ENCODE results near the gene SPRY4. TPM values are rescaled to one million over a fixed set of nuclear protein-coding genes. Genes with fewer than 3 reads are reported as not detected.

The SPRY4 gene
- total RNA-seq, 1 experiment from 2014 or later = 35.6 TPM

DNA sequence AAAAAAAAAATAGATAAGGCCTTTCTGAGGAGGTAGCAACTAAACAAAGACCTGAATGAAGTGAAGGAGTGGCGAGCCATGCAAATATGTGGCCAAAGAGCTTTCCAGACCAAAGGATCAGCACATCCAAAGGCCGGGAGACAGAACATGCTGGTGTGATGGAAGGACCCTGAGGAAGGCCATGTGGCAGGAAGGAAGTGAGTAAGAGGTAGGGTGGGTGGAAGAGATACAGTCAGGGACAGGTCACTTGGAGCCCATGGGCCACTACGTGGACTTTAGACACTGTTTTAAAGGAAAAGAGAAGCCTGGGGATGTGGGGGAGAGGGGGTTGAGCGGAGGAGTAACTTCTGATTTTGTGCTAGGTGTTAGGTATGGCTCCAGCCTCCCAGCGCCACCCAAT lies 31.3 kb downstream of the SPRY4 start:
- no TSS peak for BruUV-seq (replicated peaks)
- ChIA-PET POLR2A (interaction anchor here (0.6 kb wide), 2 partner anchors 18 kb away, joined by 5 to 6 read pairs; no protein-coding TSS in a partner anchor), CTCF (interaction anchor here (0.8 kb wide), 1 partner anchor 255 kb away, joined by 3 read pairs; no protein-coding TSS in a partner anchor)
- ATAC-seq (no peak), DNase-seq (ENCODE audit: low read depth, low spot score) (no peak)
- H3K36me3 ChIP-seq (ENCODE audit: control insufficient read depth, insufficient read depth, low read length) = no peaks in the 10 kb centered on the region
- H3K27ac ChIP-seq (ENCODE audit: low read length) = no peak overlapping the region
- intact Hi-C loops (cut with micrococcal nuclease; ENCODE audit: unreplicated experiment) = no loop called here
- H3K9me3 ChIP-seq (ENCODE audit: control insufficient read depth, insufficient read depth, low read depth, low read length) = no peaks in the 10 kb centered on the region
- TF ChIP-seq, protein P1, sequence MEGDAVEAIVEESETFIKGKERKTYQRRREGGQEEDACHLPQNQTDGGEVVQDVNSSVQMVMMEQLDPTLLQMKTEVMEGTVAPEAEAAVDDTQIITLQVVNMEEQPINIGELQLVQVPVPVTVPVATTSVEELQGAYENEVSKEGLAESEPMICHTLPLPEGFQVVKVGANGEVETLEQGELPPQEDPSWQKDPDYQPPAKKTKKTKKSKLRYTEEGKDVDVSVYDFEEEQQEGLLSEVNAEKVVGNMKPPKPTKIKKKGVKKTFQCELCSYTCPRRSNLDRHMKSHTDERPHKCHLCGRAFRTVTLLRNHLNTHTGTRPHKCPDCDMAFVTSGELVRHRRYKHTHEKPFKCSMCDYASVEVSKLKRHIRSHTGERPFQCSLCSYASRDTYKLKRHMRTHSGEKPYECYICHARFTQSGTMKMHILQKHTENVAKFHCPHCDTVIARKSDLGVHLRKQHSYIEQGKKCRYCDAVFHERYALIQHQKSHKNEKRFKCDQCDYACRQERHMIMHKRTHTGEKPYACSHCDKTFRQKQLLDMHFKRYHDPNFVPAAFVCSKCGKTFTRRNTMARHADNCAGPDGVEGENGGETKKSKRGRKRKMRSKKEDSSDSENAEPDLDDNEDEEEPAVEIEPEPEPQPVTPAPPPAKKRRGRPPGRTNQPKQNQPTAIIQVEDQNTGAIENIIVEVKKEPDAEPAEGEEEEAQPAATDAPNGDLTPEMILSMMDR (IDR thresholded peaks at IDR 0.05) = no peak
- TF ChIP-seq TCF7L2 (IDR thresholded peaks at IDR 0.05; ENCODE audit: low read depth, low read length) (no peak), POLR2AphosphoS5 (IDR thresholded peaks at IDR 0.05; ENCODE audit: low read depth, low read length) (no peak), SIN3A (IDR thresholded peaks at IDR 0.05; ENCODE audit: borderline replicate concordance, insufficient read depth, low read depth, low read length) (no peak)
- TF ChIP-seq, protein P2, sequence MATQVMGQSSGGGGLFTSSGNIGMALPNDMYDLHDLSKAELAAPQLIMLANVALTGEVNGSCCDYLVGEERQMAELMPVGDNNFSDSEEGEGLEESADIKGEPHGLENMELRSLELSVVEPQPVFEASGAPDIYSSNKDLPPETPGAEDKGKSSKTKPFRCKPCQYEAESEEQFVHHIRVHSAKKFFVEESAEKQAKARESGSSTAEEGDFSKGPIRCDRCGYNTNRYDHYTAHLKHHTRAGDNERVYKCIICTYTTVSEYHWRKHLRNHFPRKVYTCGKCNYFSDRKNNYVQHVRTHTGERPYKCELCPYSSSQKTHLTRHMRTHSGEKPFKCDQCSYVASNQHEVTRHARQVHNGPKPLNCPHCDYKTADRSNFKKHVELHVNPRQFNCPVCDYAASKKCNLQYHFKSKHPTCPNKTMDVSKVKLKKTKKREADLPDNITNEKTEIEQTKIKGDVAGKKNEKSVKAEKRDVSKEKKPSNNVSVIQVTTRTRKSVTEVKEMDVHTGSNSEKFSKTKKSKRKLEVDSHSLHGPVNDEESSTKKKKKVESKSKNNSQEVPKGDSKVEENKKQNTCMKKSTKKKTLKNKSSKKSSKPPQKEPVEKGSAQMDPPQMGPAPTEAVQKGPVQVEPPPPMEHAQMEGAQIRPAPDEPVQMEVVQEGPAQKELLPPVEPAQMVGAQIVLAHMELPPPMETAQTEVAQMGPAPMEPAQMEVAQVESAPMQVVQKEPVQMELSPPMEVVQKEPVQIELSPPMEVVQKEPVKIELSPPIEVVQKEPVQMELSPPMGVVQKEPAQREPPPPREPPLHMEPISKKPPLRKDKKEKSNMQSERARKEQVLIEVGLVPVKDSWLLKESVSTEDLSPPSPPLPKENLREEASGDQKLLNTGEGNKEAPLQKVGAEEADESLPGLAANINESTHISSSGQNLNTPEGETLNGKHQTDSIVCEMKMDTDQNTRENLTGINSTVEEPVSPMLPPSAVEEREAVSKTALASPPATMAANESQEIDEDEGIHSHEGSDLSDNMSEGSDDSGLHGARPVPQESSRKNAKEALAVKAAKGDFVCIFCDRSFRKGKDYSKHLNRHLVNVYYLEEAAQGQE (IDR thresholded peaks at IDR 0.05; ENCODE audit: insufficient read depth in 1 of 2, low read depth in 2 of 2, low read length in 1 of 2) = no peak
- no peaks in the 10 kb centered on the region for H3K27me3 ChIP-seq (ENCODE audit: control insufficient read depth, insufficient read depth, low read length)
- no peak overlapping the region for H3K4me3 ChIP-seq (ENCODE audit: low read depth in 2 of 2, low read length in 2 of 2)
- peaks cover 41% of the 10 kb centered on the region for H3K4me1 ChIP-seq (ENCODE audit: control insufficient read depth, insufficient read depth, low read length)
- in situ Hi-C loops (cut with HindIII; ENCODE audit: low pct_unique_long_range_greater_than_20kb, low sequenced_read_pairs) = no loop called here

GRCh38 chr5:142292808-142293207 lies 32.0 kb downstream of the SPRY4 start:
- Histone ChIP-seq H3K27ac (ENCODE audit: low read length) (no peak overlapping the region), H3K4me1 (ENCODE audit: control insufficient read depth, insufficient read depth, low read length) (peaks cover 42% of the 10 kb centered on the region), H3K9me3 (ENCODE audit: control insufficient read depth, insufficient read depth, low read depth, low read length) (no peaks in the 10 kb centered on the region), H3K27me3 (ENCODE audit: control insufficient read depth, insufficient read depth, low read length) (no peaks in the 10 kb centered on the region), H3K4me3 (ENCODE audit: low read depth in 2 of 2, low read length in 2 of 2) (no peak overlapping the region), H3K36me3 (ENCODE audit: control insufficient read depth, insufficient read depth, low read length) (no peaks in the 10 kb centered on the region)
- DNase-seq (ENCODE audit: low read depth, low spot score) = no peak
- ChIA-PET POLR2A (no interaction called here), CTCF (no interaction called here)
- no peak for TF ChIP-seq SIN3A (IDR thresholded peaks at IDR 0.05; ENCODE audit: borderline replicate concordance, insufficient read depth, low read depth, low read length)
- TF ChIP-seq, protein P2 (IDR thresholded peaks at IDR 0.05; ENCODE audit: insufficient read depth in 1 of 2, low read depth in 2 of 2, low read length in 1 of 2) = no peak
- TF ChIP-seq TCF7L2 (IDR thresholded peaks at IDR 0.05; ENCODE audit: low read depth, low read length) = no peak
- no peak for TF ChIP-seq POLR2AphosphoS5 (IDR thresholded peaks at IDR 0.05; ENCODE audit: low read depth, low read length)
- TF ChIP-seq, protein P1 (IDR thresholded peaks at IDR 0.05) = no peak
- in situ Hi-C loops (cut with HindIII; ENCODE audit: low pct_unique_long_range_greater_than_20kb, low sequenced_read_pairs) = no loop called here
- ATAC-seq = no peak
- intact Hi-C loops (cut with micrococcal nuclease; ENCODE audit: unreplicated experiment) = no loop called here
- no TSS peak for BruUV-seq (replicated peaks)

All from Panc1 (cell line).